GM23248 (cell line): ENCODE data around the gene ELMOD1. TPM values are rescaled to one million over a fixed set of nuclear protein-coding genes. Genes with fewer than 3 reads are reported as not detected.
A peak's percentile ranks its signal among the peaks of the same experiment; 100 is the strongest.

ENCODE experiments used
- DNase-seq: peaks from one replicate; pipeline ENCODE4 v3.0.0-alpha.2; 2015
- H2AFZ ChIP-seq: fragments of 200-600 bp; sonication (generic); 2 replicates; pipeline ENCODE4 v1.6.1; 2016; ENCODE audit warnings: antibody characterized with exemption
- H3F3A ChIP-seq: fragments of 200-600 bp; sonication (generic); 2 replicates; pipeline ENCODE4 v1.6.1; 2016; ENCODE audit warnings: mild to moderate bottlenecking, antibody characterized with exemption, mixed run types; ENCODE audit not compliant: insufficient read depth
- H3K27ac ChIP-seq: fragments of 200-600 bp; sonication (generic); 2 replicates; pipeline ENCODE4 v1.5.1; 2016; ENCODE audit warnings: mild to moderate bottlenecking
- H3K27me3 ChIP-seq: fragments of 200-600 bp; sonication (generic); replicated peaks from 2 replicates; pipeline ENCODE4 v1.6.1; 2016; ENCODE audit warnings: mild to moderate bottlenecking; ENCODE audit not compliant: insufficient read depth
- H3K36me3 ChIP-seq: fragments of 200-600 bp; sonication (generic); 2 replicates; pipeline ENCODE4 v1.6.1; 2016; ENCODE audit warnings: low read depth, mild to moderate bottlenecking
- H3K4me1 ChIP-seq: fragments of 200-600 bp; sonication (generic); 2 replicates; pipeline ENCODE4 v1.6.1; 2016; ENCODE audit warnings: mild to moderate bottlenecking; ENCODE audit not compliant: insufficient read depth
- H3K4me2 ChIP-seq: fragments of 200-600 bp; sonication (generic); one replicate; pipeline ENCODE4 v1.6.1; 2016; ENCODE audit warnings: mild to moderate bottlenecking; ENCODE audit not compliant: unreplicated experiment
- H3K4me3 ChIP-seq: fragments of 200-600 bp; sonication (generic); 2 replicates; pipeline ENCODE4 v1.5.1; 2016; ENCODE audit warnings: mild to moderate bottlenecking
- H3K79me2 ChIP-seq: fragments of 200-600 bp; sonication (generic); 2 replicates; pipeline ENCODE4 v1.6.1; 2016; ENCODE audit warnings: mild to moderate bottlenecking; ENCODE audit not compliant: insufficient read depth
- H3K9ac ChIP-seq: fragments of 200-600 bp; sonication (generic); 2 replicates; pipeline ENCODE4 v1.6.1; 2016; ENCODE audit warnings: mild to moderate bottlenecking
- H3K9me2 ChIP-seq: fragments of 200-600 bp; sonication (generic); 2 replicates; pipeline ENCODE4 v1.6.1; 2016; ENCODE audit warnings: mixed run types, mild to moderate bottlenecking, moderate library complexity; ENCODE audit not compliant: insufficient read depth
- H3K9me3 ChIP-seq: fragments of 200-600 bp; sonication (generic); one replicate; pipeline ENCODE4 v1.6.1; 2017; ENCODE audit warnings: low read depth
- H4K20me1 ChIP-seq: fragments of 200-600 bp; sonication (generic); 2 replicates; pipeline ENCODE4 v1.6.0; 2016; ENCODE audit not compliant: insufficient read depth
- EZH2 ChIP-seq: fragments of 200-600 bp; sonication (generic); IDR thresholded peaks from 2 replicates; pipeline ENCODE4 v1.6.1; 2018; ENCODE audit warnings: antibody characterized with exemption, mild to moderate bottlenecking; ENCODE audit not compliant: insufficient read depth, poor library complexity, severe bottlenecking
- EZH2phosphoT487 ChIP-seq: fragments of 200-600 bp; sonication (generic); IDR thresholded peaks from 2 replicates; pipeline ENCODE4 v1.6.1; 2018; ENCODE audit warnings: antibody characterized with exemption, moderate library complexity, mild to moderate bottlenecking, low read depth; ENCODE audit not compliant: insufficient read depth
- WGBS, 2 experiments: methylation state at CpG; one replicate each; pipeline ENCODE4 v1.1.6; 2015 to 2017; ENCODE audit warnings: low lambda C conversion rate in 2 of 2, low coverage in 1 of 2; ENCODE audit errors: missing lambda C conversion rate in 2 of 2; 5-methylcytosine and 5-hydroxymethylcytosine counted together
- in situ Hi-C: fragments of 300-500 bp; cut with MboI; formaldehyde crosslinking; loops from 2 replicates; pipeline ENCODE4 v1.15.0; 2020
- polyA plus RNA-seq: library from polyadenylated mRNA; unstranded; fragments of >200 nt; fragmentation: Nextera tagmentation; extraction: Ambion mirVana; gene quantifications from 2 replicates; pipeline ENCODE4 v1.2.1, GENCODE V29; 2016
- total RNA-seq: library from RNA; depleted of rRNA; stranded (reverse); fragments of >200 nt; shearing (Covaris generic); gene quantifications from 2 replicates; pipeline ENCODE4 v1.2.3, GENCODE V29; 2014

ELMOD1 gene
- total and polyA plus RNA-seq, 2 experiments from 2014 or later: 0.51 TPM; not detected in 1

DNA sequence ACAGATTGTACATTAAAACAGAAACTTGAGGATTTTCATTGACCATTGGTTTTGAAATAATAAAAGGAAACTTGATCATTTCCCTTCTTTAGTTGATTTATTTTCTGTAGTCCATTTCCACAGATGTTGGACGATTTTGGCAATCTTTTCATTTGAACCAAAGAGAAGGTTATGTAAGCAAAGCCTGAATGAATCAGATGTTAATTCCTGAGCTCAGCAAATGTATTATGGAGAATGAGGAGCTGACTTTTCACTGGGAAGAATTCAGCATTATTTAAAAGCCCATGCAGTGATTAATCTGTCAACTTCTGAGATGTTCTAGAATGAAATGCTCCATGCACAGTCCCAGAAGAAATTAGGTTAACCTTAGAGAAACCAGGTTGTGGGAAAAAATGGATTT, 29.0 kb downstream of the ELMOD1 start:
- H4K20me1 ChIP-seq: no peaks in the 10 kb centered on the region
- peak; percentile 36 for DNase-seq
- 3 to 8% methylated on average over 1 of the region's 1 CpG for WGBS, 2 experiments

DNA sequence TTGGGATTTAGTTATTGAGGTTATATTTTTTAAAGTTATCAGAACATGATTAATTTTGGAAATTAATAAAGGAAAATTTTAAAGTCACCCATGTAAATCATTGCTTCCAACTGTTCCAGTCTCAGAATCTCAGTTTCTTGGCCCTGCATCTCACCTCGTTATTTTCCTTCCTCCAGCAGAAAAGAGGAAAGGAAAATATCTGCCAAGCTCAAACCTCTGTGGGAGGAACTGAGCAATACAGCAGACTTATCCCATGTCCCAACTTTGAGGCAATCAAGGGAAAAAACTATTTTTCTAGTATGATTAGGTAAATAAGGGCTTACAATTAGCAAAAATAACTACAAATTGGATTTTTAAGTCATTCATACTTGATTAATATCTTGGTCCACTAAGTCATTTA, 30.1 kb downstream of the ELMOD1 start:
- no peaks in the 10 kb centered on the region for H3K27me3 ChIP-seq
- TF ChIP-seq EZH2phosphoT487: no peak
- TF ChIP-seq EZH2: no peak
- no peaks in the 10 kb centered on the region for H3K36me3 ChIP-seq
- DNase-seq: no peak
- no peak overlapping the region for H2AFZ ChIP-seq
- no peak overlapping the region for H3K9ac ChIP-seq
- H3K79me2 ChIP-seq: no peaks in the 10 kb centered on the region
- H3K9me3 ChIP-seq: no peaks in the 10 kb centered on the region
- 56 to 79% methylated on average over 1 of the region's 1 CpG for WGBS, 2 experiments
- no peak overlapping the region for H3K4me3 ChIP-seq
- H3K27ac ChIP-seq: no peak overlapping the region
- in situ Hi-C loops: no loop called here
- no peaks in the 10 kb centered on the region for H4K20me1 ChIP-seq
- H3K4me1 ChIP-seq: no peaks in the 10 kb centered on the region
- H3K4me2 ChIP-seq: no peak overlapping the region
- H3K9me2 ChIP-seq: no peaks in the 10 kb centered on the region
- H3F3A ChIP-seq: no peaks in the 10 kb centered on the region

More for the DNA sequence above, 29.0 kb downstream of the ELMOD1 start:
- Histone ChIP-seq H2AFZ (no peak overlapping the region), H3K9me2 (no peaks in the 10 kb centered on the region), H3F3A (no peaks in the 10 kb centered on the region), H3K4me1 (no peaks in the 10 kb centered on the region), H3K9me3 (no peaks in the 10 kb centered on the region), H3K4me3 (no peak overlapping the region), H3K4me2 (no peak overlapping the region), H3K9ac (no peak overlapping the region), H3K79me2 (no peaks in the 10 kb centered on the region), H3K27me3 (no peaks in the 10 kb centered on the region), H3K27ac (no peak overlapping the region), H3K36me3 (no peaks in the 10 kb centered on the region)
- in situ Hi-C loops: no loop called here
- TF ChIP-seq EZH2 (no peak), EZH2phosphoT487 (no peak)

DNA sequence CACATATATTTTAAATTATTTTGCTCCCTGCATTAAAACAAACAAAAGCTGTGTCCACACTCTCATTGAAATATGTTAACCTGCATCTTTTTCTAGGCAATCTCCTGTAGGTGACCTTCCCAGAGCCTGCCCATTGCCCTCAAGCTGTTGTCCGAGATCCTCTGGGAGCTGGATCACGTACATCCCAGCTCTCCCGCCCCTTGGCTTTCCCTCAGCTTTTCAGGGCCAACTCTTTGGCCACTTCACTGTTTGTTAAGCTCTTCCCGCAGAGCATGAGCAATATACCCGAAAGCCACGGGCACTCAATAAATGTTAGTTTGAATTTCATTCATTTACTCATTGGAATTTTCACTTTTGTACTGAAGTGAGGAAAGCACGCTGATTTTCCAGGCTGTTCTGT, 32.2 kb downstream of the ELMOD1 start:
- TF ChIP-seq EZH2 (no peak), EZH2phosphoT487 (no peak)
- no peaks in the 10 kb centered on the region for H3K9me2 ChIP-seq
- no peaks in the 10 kb centered on the region for H4K20me1 ChIP-seq
- no peaks in the 10 kb centered on the region for H3K79me2 ChIP-seq
- no peaks in the 10 kb centered on the region for H3K36me3 ChIP-seq
- H3K27me3 ChIP-seq: no peaks in the 10 kb centered on the region; the same call in 1 of the 2 replicates
- H3K9ac ChIP-seq: no peak overlapping the region
- no peak overlapping the region for H3K4me3 ChIP-seq
- in situ Hi-C loops: no loop called here
- 53 to 55% methylated on average over 7 of the region's 7 CpGs for WGBS, 2 experiments
- no peak overlapping the region for H3K4me2 ChIP-seq
- no peaks in the 10 kb centered on the region for H3K9me3 ChIP-seq
- H2AFZ ChIP-seq: no peak overlapping the region
- H3K4me1 ChIP-seq: no peaks in the 10 kb centered on the region
- H3K27ac ChIP-seq: no peak overlapping the region
- DNase-seq: no peak
- H3F3A ChIP-seq: no peaks in the 10 kb centered on the region

DNA sequence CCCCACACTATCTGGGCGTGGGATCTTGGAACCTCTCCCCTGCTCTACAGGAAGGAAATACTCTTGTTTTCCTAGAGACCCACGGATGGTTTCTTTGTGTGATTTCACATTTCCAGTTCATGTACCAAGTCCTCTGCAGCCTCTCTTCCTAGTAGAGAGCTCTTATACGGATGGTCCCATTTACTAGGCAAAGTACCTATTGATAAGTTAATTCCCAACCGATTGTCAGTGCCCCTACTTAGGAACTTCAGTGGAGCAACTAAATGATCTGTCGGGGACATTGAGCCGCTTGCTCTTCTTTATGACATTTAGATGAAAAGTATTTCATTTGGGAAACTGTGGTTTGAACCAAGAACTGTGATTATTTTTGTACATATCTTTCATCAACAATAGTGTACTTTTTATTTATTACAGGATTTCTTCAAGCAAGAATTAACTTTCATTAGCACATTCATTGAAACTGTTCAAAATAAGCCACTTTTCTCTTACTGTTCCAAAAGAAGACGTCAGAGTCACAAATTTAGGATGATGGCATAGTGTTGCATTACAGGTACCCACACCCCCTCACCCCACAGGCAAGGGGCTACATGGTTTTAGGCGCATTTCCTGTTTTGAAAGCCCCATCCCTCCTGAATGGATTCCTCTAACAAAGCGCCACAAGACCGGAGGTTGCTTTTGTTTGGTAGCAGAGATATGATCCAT, 34.2 kb downstream of the ELMOD1 start:
- Histone ChIP-seq H3K4me2 (no peak overlapping the region), H3K4me1 (no peaks in the 10 kb centered on the region), H3F3A (no peaks in the 10 kb centered on the region), H3K27ac (no peak overlapping the region), H3K9ac (no peak overlapping the region), H3K36me3 (no peaks in the 10 kb centered on the region), H3K27me3 (no peaks in the 10 kb centered on the region; the same call in 1 of the 2 replicates), H3K79me2 (no peaks in the 10 kb centered on the region), H3K4me3 (no peak overlapping the region), H2AFZ (no peak overlapping the region), H4K20me1 (no peaks in the 10 kb centered on the region), H3K9me3 (no peaks in the 10 kb centered on the region), H3K9me2 (no peaks in the 10 kb centered on the region)
- in situ Hi-C loops: no loop called here
- WGBS, 2 experiments: 53 to 54% methylated on average over 10 of the region's 10 CpGs
- TF ChIP-seq EZH2: no peak
- no peak for TF ChIP-seq EZH2phosphoT487
- DNase-seq: no peak
